Activated T-cell treated with anti-CD3 and anti-CD28 coated beads, Interleukin-2, amount 50 U/mL, for 4 hours (primary cell): ENCODE measurements around the gene ADAMTS2. TPM values are rescaled to one million over a fixed set of nuclear protein-coding genes. Genes with fewer than 3 reads are reported as not detected.
A peak's percentile ranks its signal among the peaks of the same experiment; 100 is the strongest.
"Not testable (repeated sequence)": the region's sequence is repeated elsewhere in the genome, so short reads cannot be mapped to it uniquely, and the experiment has no call there.

ENCODE experiments used
- ATAC-seq, 2 donors: fragments of 200-7000 bp; cut with Tn5 transposase; one replicate each; pipeline ENCODE4 v1.10.0; 2021
- DNase-seq: peaks from one replicate; pipeline ENCODE4 v3.0.0-alpha.2; 2020
- H3K27me3 Mint-ChIP-seq: one replicate; pipeline ENCODE4 v1.8.0; 2021; ENCODE audit warnings: low read depth, mixed read lengths
- H3K36me3 Mint-ChIP-seq: one replicate; pipeline ENCODE4 v1.8.0; 2022; ENCODE audit warnings: mixed read lengths; ENCODE audit not compliant: insufficient read depth
- H3K4me1 Mint-ChIP-seq: one replicate; pipeline ENCODE4 v1.8.0; 2021; ENCODE audit warnings: low read depth, mixed read lengths
- H3K4me3 Mint-ChIP-seq: one replicate; pipeline ENCODE4 v1.8.0; 2021; ENCODE audit warnings: mild to moderate bottlenecking, moderate library complexity, mixed read lengths
- H3K9me3 Mint-ChIP-seq: one replicate; pipeline ENCODE4 v1.8.0; 2021; ENCODE audit warnings: mixed read lengths
- total RNA-seq, 3 donors: library from RNA; stranded (reverse); gene quantifications; one replicate each; pipeline ENCODE4 v1.2.1, GENCODE V29; 2021

ADAMTS2 gene
- total RNA-seq, 3 donors from 2014 or later, result 0.05 to 0.41 (median 0.13) TPM

GRCh38 chr5:179287631-179288030 is 57.6 kb downstream of the ADAMTS2 start:
- peak in 1 of 2 donors; percentile 30 for ATAC-seq
- H3K27me3 Mint-ChIP-seq, result peaks cover 1% of the 10 kb centered on the region
- H3K4me3 Mint-ChIP-seq, result no peak overlapping the region
- DNase-seq, result no peak
- no peaks in the 10 kb centered on the region for H3K36me3 Mint-ChIP-seq
- no peaks in the 10 kb centered on the region for H3K9me3 Mint-ChIP-seq
- H3K4me1 Mint-ChIP-seq, result no peaks in the 10 kb centered on the region

DNA sequence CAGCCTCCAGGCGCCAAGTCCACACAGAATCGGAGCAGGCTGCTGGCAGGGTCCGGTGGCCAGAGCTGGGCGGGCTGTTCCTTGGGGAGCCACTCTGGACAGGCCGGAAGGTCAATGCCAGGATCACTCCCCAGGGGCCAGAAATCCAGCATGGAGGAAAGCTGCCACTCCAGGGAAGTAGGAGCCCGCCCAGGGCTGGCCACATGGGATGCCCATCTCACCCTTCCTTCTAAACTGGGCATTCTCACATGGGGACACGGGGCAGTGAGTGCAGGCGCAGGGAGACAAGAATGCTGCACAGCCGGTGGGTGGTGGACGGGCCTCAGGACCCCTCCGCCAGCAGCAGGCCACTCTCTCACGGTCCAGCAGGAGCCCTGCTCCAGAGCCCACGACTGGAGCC is 58.2 kb downstream of the ADAMTS2 start:
- ATAC-seq, result no peak
- no peak for DNase-seq
- Mint-ChIP-seq H3K4me3 (no peak overlapping the region), H3K4me1 (no peaks in the 10 kb centered on the region), H3K36me3 (no peaks in the 10 kb centered on the region), H3K27me3 (peaks cover 1% of the 10 kb centered on the region), H3K9me3 (no peaks in the 10 kb centered on the region)

DNA sequence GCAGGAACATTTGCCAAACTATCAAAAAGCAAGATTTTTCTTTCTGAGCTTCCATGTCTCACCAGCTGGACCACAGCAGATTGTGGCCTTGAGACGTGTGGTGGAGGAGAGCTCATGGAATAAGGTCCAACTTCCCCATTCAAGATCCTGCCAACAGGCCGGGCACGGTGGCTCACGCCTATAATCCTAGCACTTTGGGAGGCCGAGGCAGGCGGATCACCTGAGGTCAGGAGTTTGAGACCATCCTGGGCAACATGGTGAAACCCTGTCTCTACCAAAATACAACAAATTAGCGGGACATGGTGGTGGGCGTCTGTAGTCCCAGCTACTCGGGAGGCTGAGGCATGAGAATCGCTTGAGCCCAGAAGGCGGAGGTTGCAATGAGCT is 59.5 kb downstream of the ADAMTS2 start:
- H3K9me3 Mint-ChIP-seq, H3K4me1 Mint-ChIP-seq, ATAC-seq, H3K27me3 Mint-ChIP-seq, H3K4me3 Mint-ChIP-seq, DNase-seq, H3K36me3 Mint-ChIP-seq: not testable (repeated sequence)

DNA sequence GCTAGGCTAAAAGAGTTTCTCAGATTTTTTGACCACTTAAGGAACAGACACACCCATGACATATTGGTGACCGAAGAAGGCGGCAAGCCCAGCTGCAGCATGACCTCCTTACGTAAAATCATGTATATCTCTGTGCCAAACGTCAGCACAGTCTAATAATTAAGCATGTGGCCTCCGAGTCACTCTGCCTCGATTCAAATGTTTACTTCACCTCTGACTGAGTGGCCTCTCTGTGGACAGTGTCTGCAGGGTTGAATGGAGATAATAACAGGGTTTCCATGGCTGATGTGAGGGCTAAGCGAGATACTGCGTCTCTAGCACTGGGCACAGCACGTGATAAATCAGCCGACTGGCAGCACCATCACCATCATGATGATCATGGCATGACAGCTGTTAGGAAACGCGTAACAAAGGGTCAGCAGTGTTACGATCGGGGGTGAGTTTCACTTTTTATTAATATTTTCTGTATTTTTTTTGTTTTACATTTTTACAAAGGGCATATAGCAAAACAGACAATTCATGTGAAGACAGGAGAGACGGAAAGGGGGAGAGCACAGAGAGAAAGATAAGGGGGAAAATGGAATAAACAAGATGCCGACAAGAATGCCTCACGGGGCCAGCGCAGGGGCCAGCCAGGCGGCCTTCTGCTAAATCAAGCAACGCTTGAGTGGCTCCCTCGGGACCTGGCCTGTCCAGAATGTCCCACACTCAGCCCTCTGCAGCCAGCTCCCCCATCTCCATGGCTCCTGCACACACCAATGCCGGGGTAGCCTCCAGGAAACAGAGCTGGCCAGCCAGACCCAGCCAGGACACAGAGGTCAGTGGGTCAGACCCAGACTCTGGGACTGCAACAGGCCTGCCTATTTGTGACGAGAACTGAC is 60.3 kb downstream of the ADAMTS2 start:
- Mint-ChIP-seq H3K27me3 (peaks cover 1% of the 10 kb centered on the region), H3K4me1 (no peaks in the 10 kb centered on the region), H3K4me3 (no peak overlapping the region), H3K9me3 (no peaks in the 10 kb centered on the region), H3K36me3 (no peaks in the 10 kb centered on the region)
- ATAC-seq (no peak), DNase-seq (no peak)

- not testable (repeated sequence) for DNase-seq, H3K9me3 Mint-ChIP-seq, H3K4me3 Mint-ChIP-seq, H3K36me3 Mint-ChIP-seq, ATAC-seq, H3K4me1 Mint-ChIP-seq, H3K27me3 Mint-ChIP-seq
These were observed 61.4 kb downstream of the ADAMTS2 start for GRCh38 chr5:179283908-179284307.

- Mint-ChIP-seq H3K36me3 (no peaks in the 10 kb centered on the region), H3K4me3 (no peak overlapping the region), H3K4me1 (no peaks in the 10 kb centered on the region), H3K27me3 (peaks cover 1% of the 10 kb centered on the region), H3K9me3 (no peaks in the 10 kb centered on the region)
- ATAC-seq (no peak), DNase-seq (no peak)
These were observed 63.6 kb downstream of the ADAMTS2 start for GRCh38 chr5:179281694-179282093.

- Mint-ChIP-seq H3K4me3 (no peak overlapping the region), H3K4me1 (no peaks in the 10 kb centered on the region), H3K36me3 (no peaks in the 10 kb centered on the region), H3K9me3 (no peaks in the 10 kb centered on the region), H3K27me3 (no peaks in the 10 kb centered on the region)
- DNase-seq, result no peak
- ATAC-seq, result no peak
These were observed 65.2 kb downstream of the ADAMTS2 start for GRCh38 chr5:179280095-179280490.

DNA sequence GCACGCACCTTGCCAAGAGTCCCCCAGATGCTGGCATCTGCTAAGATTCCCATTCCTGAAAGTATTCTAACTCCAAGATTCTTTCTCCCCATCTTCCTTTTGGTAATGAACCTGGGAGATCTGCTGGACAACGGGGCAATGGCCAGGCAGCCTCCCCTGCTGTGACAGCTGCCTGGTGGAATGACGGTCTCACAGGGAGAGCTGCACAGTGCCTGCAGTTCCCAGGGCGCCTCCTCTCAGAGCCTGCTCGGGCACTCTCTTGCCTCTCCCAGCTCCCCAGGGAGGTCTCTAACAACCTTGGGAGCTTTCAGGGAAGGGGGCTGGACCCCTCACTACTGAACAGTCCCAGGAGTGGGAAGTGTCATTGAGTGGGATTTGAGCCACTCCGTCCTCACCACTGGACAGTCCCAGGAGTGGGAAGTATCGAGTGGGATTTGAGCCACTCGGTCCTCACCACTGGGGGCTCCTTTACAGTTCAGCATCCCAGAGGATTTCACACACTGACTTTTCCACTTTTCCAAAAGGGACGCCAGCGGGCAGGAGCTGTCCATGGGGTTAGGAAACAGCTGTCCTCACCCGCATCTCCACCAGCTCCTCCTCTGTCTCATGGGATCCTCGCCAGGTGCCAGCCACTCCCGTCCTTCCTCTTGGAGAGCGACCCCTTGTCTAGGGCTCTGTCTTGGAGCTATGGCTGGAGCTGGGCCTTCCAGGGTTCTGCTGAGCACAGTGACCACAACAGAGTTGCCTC is 65.7 kb downstream of the ADAMTS2 start:
- H3K4me1 Mint-ChIP-seq, result no peaks in the 10 kb centered on the region
- H3K27me3 Mint-ChIP-seq, result no peaks in the 10 kb centered on the region
- H3K4me3 Mint-ChIP-seq, result no peak overlapping the region
- H3K9me3 Mint-ChIP-seq, result no peaks in the 10 kb centered on the region
- H3K36me3 Mint-ChIP-seq, result no peaks in the 10 kb centered on the region
- ATAC-seq (no peak), DNase-seq (no peak)

GRCh38 chr5:179278546-179278945 is 66.7 kb downstream of the ADAMTS2 start:
- H3K27me3 Mint-ChIP-seq, result no peaks in the 10 kb centered on the region
- H3K36me3 Mint-ChIP-seq, result no peaks in the 10 kb centered on the region

GRCh38 chr5:179278119-179278518 is 67.1 kb downstream of the ADAMTS2 start:
- Mint-ChIP-seq H3K4me1 (no peaks in the 10 kb centered on the region), H3K27me3 (no peaks in the 10 kb centered on the region), H3K36me3 (no peaks in the 10 kb centered on the region), H3K9me3 (no peaks in the 10 kb centered on the region), H3K4me3 (no peak overlapping the region)
- no peak for DNase-seq
- no peak for ATAC-seq

More at GRCh38 chr5:179278546-179278945, 66.7 kb downstream of the ADAMTS2 start:
- H3K9me3 Mint-ChIP-seq, result no peaks in the 10 kb centered on the region
- no peaks in the 10 kb centered on the region for H3K4me1 Mint-ChIP-seq
- DNase-seq (no peak), ATAC-seq (no peak)
- no peak overlapping the region for H3K4me3 Mint-ChIP-seq

- Mint-ChIP-seq H3K9me3 (no peaks in the 10 kb centered on the region), H3K4me3 (no peak overlapping the region), H3K4me1 (no peaks in the 10 kb centered on the region), H3K36me3 (no peaks in the 10 kb centered on the region), H3K27me3 (no peaks in the 10 kb centered on the region)
- ATAC-seq (no peak), DNase-seq (no peak)
These were observed 68.3 kb downstream of the ADAMTS2 start for GRCh38 chr5:179276838-179277395.

GRCh38 chr5:179275941-179276837 is 69.1 kb downstream of the ADAMTS2 start:
- Mint-ChIP-seq H3K27me3 (no peaks in the 10 kb centered on the region), H3K4me1 (no peaks in the 10 kb centered on the region), H3K4me3 (no peak overlapping the region), H3K36me3 (no peaks in the 10 kb centered on the region), H3K9me3 (no peaks in the 10 kb centered on the region)
- DNase-seq, result no peak
- no peak for ATAC-seq

DNA sequence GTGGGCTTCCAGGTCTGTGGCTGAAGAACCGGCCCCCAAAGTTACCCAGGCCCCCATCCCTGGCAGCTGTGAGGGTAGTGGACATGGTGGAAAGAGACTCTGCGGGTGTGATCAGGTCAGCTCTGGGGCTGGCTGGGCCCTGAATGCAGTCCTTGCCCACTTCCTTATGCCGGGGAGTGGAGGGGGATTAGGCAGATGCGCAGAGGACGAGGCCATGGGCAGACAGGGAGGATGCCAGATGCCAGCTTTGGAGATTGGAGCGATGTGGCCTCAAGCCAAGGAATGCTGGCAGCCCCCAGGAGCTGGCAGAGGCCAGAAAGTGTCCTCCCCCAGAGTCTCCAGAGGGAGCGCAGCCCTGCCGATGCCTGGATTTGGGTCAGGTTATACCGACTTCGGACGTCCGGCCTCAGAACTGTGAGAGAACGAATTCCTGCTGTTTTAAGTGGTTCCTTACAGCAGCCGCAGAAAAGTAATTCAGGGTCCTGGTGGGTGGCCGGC is 69.8 kb downstream of the ADAMTS2 start:
- H3K4me1 Mint-ChIP-seq, result no peaks in the 10 kb centered on the region
- no peak overlapping the region for H3K4me3 Mint-ChIP-seq
- H3K27me3 Mint-ChIP-seq, result no peaks in the 10 kb centered on the region
- DNase-seq, result no peak
- H3K36me3 Mint-ChIP-seq, result no peaks in the 10 kb centered on the region
- no peak for ATAC-seq
- no peaks in the 10 kb centered on the region for H3K9me3 Mint-ChIP-seq
